A549 (cell line): ENCODE results near the gene SPTSSA. TPM values are rescaled to one million over a fixed set of nuclear protein-coding genes. Genes with fewer than 3 reads are reported as not detected.

Experiments
- ATAC-seq, 2 experiments: fragments of 200-7000 bp in 1 of 2; fragments of >200 bp in 1 of 2; cut with Nextera tagmentation in 1 of 2; cut with Tn5 transposase in 1 of 2; 3 replicates each; pipeline versions ENCODE4 v1.8.0 to v1.9.1; 2018 to 2020; ENCODE audit warnings: mild to moderate bottlenecking in 1 of 2, moderate library complexity in 1 of 2
- CTCF ChIA-PET: fragments of 300-600 bp; sonication (Branson Sonifier 250); formaldehyde crosslinking; extraction: SDS; loops from one replicate; lab custom pipeline; 2021; ENCODE audit warnings: antibody characterized with exemption, inconsistent platforms; lab: Yijun Ruan, JAX
- POLR2A ChIA-PET: fragments of 350-600 bp; formaldehyde crosslinking; extraction: SDS; loops from one replicate; lab custom pipeline; 2021; ENCODE audit warnings: antibody characterized with exemption, inconsistent platforms; lab: Yijun Ruan, JAX
- DNase-seq, 2 experiments: peaks; one replicate each; pipeline versions ENCODE4 v3.0.0 to v3.0.0-alpha.2; 2011 to 2016; ENCODE audit warnings: low read depth in 1 of 2, low spot score in 1 of 2
- FAIRE-seq: peaks from 2 replicates; lab custom pipeline; 2011; peaks lifted over from hg19 to GRCh38; lab: Jason Lieb, UNC
- H3K27ac ChIP-seq, 2 experiments: fragments of >200 bp; sonication (Bioruptor Twin); formaldehyde crosslinking; 3 replicates each; pipeline ENCODE4 v1.5.1; 2016 to 2017
- H3K4me1 ChIP-seq: fragments of >200 bp; sonication (Bioruptor Twin); formaldehyde crosslinking; 3 replicates; pipeline ENCODE4 v1.6.1; 2016
- H3K4me2 ChIP-seq: fragments of >200 bp; sonication (Bioruptor Twin); formaldehyde crosslinking; 3 replicates; pipeline ENCODE4 v1.6.1; 2016
- H3K4me3 ChIP-seq: fragments of >200 bp; sonication (Bioruptor Twin); formaldehyde crosslinking; 3 replicates; pipeline ENCODE4 v1.5.1; 2016
- H3K9me3 ChIP-seq: fragments of >200 bp; sonication (Bioruptor Twin); formaldehyde crosslinking; 3 replicates; pipeline ENCODE4 v1.6.1; 2016
- ATOH8 ChIP-seq: fragments of 250-450 bp; sonication (Bioruptor Pico); IDR thresholded peaks from 2 replicates; pipeline ENCODE4 v1.5.0; 2020; ENCODE audit warnings: low read depth, mild to moderate bottlenecking, moderate library complexity
- BHLHE40 ChIP-seq: IDR thresholded peaks from 2 replicates; pipeline ENCODE4 v1.6.1; 2012; ENCODE audit warnings: low read depth, low read length, inconsistent platforms
- CBX2 ChIP-seq: fragments of 200-600 bp; sonication (generic); IDR thresholded peaks from 2 replicates; pipeline ENCODE4 v1.6.1; 2016; ENCODE audit warnings: low read depth, mild to moderate bottlenecking, borderline replicate concordance
- CBX8 ChIP-seq: fragments of 200-600 bp; sonication (generic); IDR thresholded peaks from 2 replicates; pipeline ENCODE4 v1.6.1; 2016
- CEBPB ChIP-seq, 2 experiments: fragments of >200 bp in 1 of 2; sonication (Bioruptor Twin) in 1 of 2; formaldehyde crosslinking in 1 of 2; IDR thresholded peaks; 2 replicates each; pipeline ENCODE4 v1.6.1; 2012 to 2016
- CHD4 ChIP-seq: fragments of 200-600 bp; sonication (generic); IDR thresholded peaks from 2 replicates; pipeline ENCODE4 v1.6.1; 2016; ENCODE audit warnings: antibody characterized with exemption, mild to moderate bottlenecking, borderline replicate concordance
- CTCF ChIP-seq: fragments of >200 bp; sonication (Bioruptor Twin); formaldehyde crosslinking; IDR thresholded peaks from 3 replicates; pipeline ENCODE4 v1.5.1; 2016
- EHF ChIP-seq: fragments of 250-450 bp; sonication (Bioruptor Pico); IDR thresholded peaks from 2 replicates; pipeline ENCODE4 v1.5.0; 2020; ENCODE audit warnings: mild to moderate bottlenecking
- FOSB ChIP-seq: fragments of 250-450 bp; sonication (Bioruptor Pico); IDR thresholded peaks from 2 replicates; pipeline ENCODE4 v1.5.0; 2020; ENCODE audit warnings: mild to moderate bottlenecking, moderate library complexity
- HOXA7 ChIP-seq: fragments of 250-450 bp; sonication (Bioruptor Pico); IDR thresholded peaks from 2 replicates; pipeline ENCODE4 v1.5.0; 2020; ENCODE audit warnings: mild to moderate bottlenecking, moderate library complexity
- JUN ChIP-seq, 2 experiments: fragments of >200 bp; sonication (Bioruptor Twin); formaldehyde crosslinking; IDR thresholded peaks; 2 replicates in 1 of 2; 3 replicates in 1 of 2; pipeline ENCODE4 v1.6.1; 2016 to 2017
- KDM1A ChIP-seq: fragments of 200-600 bp; sonication (generic); IDR thresholded peaks from 2 replicates; pipeline ENCODE4 v1.6.1; 2016; ENCODE audit warnings: low read depth, mild to moderate bottlenecking
- KDM5A ChIP-seq: fragments of 200-600 bp; sonication (generic); IDR thresholded peaks from 2 replicates; pipeline ENCODE4 v1.6.1; 2016; ENCODE audit warnings: antibody characterized with exemption, mild to moderate bottlenecking
- MYC ChIP-seq: IDR thresholded peaks from 2 replicates; pipeline ENCODE4 v1.6.1; 2012; ENCODE audit warnings: mild to moderate bottlenecking, inconsistent platforms, low read length, improper control_type of control experiment, borderline replicate concordance
- NFE2L2 ChIP-seq: fragments of 150-350 bp; conservative IDR thresholded peaks from 2 replicates; pipeline ENCODE4 v1.6.1; 2014; ENCODE audit warnings: low read length
- NR3C1 ChIP-seq: fragments of >200 bp; sonication (Bioruptor Twin); formaldehyde crosslinking; IDR thresholded peaks from 3 replicates; pipeline ENCODE4 v1.6.1; 2017
- RCOR1 ChIP-seq: fragments of 150-350 bp; IDR thresholded peaks from 2 replicates; pipeline ENCODE4 v1.6.1; 2014; ENCODE audit warnings: antibody characterized with exemption, low read length, low read depth
- RNF2 ChIP-seq: fragments of 200-600 bp; sonication (generic); IDR thresholded peaks from 2 replicates; pipeline ENCODE4 v1.6.1; 2016; ENCODE audit warnings: low read depth, mild to moderate bottlenecking, antibody characterized with exemption, moderate library complexity, borderline replicate concordance
- SMC3 ChIP-seq: fragments of >200 bp; sonication (Bioruptor Twin); formaldehyde crosslinking; IDR thresholded peaks from 3 replicates; pipeline ENCODE4 v1.6.1; 2018; ENCODE audit warnings: inconsistent platforms
- SREBF2 ChIP-seq: fragments of 450-650 bp; IDR thresholded peaks from 2 replicates; pipeline ENCODE4 v1.6.1; 2014; ENCODE audit warnings: mild to moderate bottlenecking, moderate library complexity
- TFCP2L1 ChIP-seq: fragments of 250-450 bp; sonication (Bioruptor Pico); IDR thresholded peaks from 2 replicates; pipeline ENCODE4 v1.5.0; 2021; ENCODE audit warnings: mild to moderate bottlenecking
- TP53 ChIP-seq: fragments of 250-450 bp; sonication (Bioruptor Pico); IDR thresholded peaks from 2 replicates; pipeline ENCODE4 v1.5.0; 2021; ENCODE audit warnings: mild to moderate bottlenecking, moderate library complexity
- ZFP36 ChIP-seq: fragments of 450-650 bp; IDR thresholded peaks from 2 replicates; pipeline ENCODE4 v1.6.1; 2014; ENCODE audit warnings: borderline replicate concordance; ENCODE audit not compliant: partially characterized antibody
- ZNF302 ChIP-seq: fragments of 250-450 bp; sonication (Bioruptor Pico); IDR thresholded peaks from 2 replicates; pipeline ENCODE4 v1.9.0; 2021; ENCODE audit warnings: inconsistent platforms, mild to moderate bottlenecking, moderate library complexity
- WGBS: methylation state at CpG from one replicate; pipeline ENCODE4 v1.1.6; 2017; ENCODE audit errors: missing lambda C conversion rate; 5-methylcytosine and 5-hydroxymethylcytosine counted together
- polyA plus RNA-seq, 4 experiments: library from polyadenylated mRNA; depleted of rRNA in 3 of 4; stranded (reverse); fragments of >200 nt; fragmentation: RNase III in 1 of 4; extraction: RNeasy Plus Mini Kit Qiagen cat#74134 plus additional on column Dnase treatment in 1 of 4; gene quantifications; 2 replicates in 3 of 4; 3 replicates in 1 of 4; pipeline ENCODE4 v1.2.3, GENCODE V29; 2011 to 2017
- TF ChIP-seq, protein P1 (sequence below): fragments of >200 bp; sonication (Bioruptor Twin); formaldehyde crosslinking; IDR thresholded peaks from 3 replicates; pipeline ENCODE4 v1.6.1; 2016
- TF ChIP-seq, protein P2 (sequence below): fragments of 150-350 bp; IDR thresholded peaks from 2 replicates; pipeline ENCODE4 v1.6.1; 2014; ENCODE audit warnings: low read depth, mild to moderate bottlenecking, low read length

Gene SPTSSA
- polyA plus RNA-seq, 2 of the 4 experiments (the other 2 are of a cell fraction): 68.0 to 105 TPM

DNA sequence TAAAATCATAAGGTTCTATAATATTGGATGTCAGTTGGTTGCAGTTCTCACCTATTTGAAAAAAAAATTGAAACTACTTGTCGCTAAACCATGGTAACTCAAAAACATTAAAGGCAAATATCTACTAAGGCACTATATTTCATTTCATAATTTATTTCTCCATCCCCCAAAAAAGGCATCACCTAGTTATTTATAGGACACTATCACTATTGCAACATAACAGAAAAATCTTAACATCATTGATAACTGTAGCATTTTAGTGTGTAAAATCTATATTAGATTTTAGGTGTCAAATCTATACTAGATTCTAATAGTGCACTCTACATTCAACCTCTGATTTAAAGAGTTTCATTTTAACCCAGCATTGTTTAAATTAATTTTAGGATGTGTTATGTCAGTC, 1.7 kb downstream of the SPTSSA start:
- Histone ChIP-seq H3K27ac (peak overlapping the region in 1 of 2 experiments; percentile 88; a peak in 4 of 6 replicates), H3K4me1 (peaks cover 32% of the 10 kb centered on the region), H3K4me2 (peak overlapping the region; percentile 74)
- WGBS: 58% methylated on average over 1 of the region's 1 CpG
- FAIRE-seq (no peak), DNase-seq (no peak), ATAC-seq (no peak)
- POLR2A ChIA-PET: interaction anchor here (1.0 to 3.6 kb wide), 2 partner anchors 36 to 38 kb away, joined by 3 to 26 read pairs; no protein-coding TSS in a partner anchor
- peak in 1 of 2 experiments; percentile 34; a peak in 1 of 4 replicates for TF ChIP-seq CEBPB (IDR thresholded peaks at IDR 0.05)
- TF ChIP-seq FOSB (CRISPR knock-in tag): no peak
- no peak for TF ChIP-seq NFE2L2
- no peak for TF ChIP-seq ATOH8 (CRISPR knock-in tag)
- TF ChIP-seq, all 56 proteins: peak for 1
- Histone ChIP-seq H3K4me3 (peak overlapping the region; percentile 79), H3K9me3 (no peaks in the 10 kb centered on the region)
- CTCF ChIA-PET: interaction anchor here (0.6 kb wide), 1 partner anchor 19 kb away, joined by 3 read pairs; no protein-coding TSS in a partner anchor

GRCh38 chr14:34457186-34457585, 4.9 kb downstream of the SPTSSA start:
- ATAC-seq (no peak), DNase-seq (no peak), FAIRE-seq (no peak)
- Histone ChIP-seq H3K4me1 (peaks cover 46% of the 10 kb centered on the region), H3K27ac (no peak overlapping the region), H3K4me3 (no peak overlapping the region), H3K4me2 (no peak overlapping the region), H3K9me3 (no peaks in the 10 kb centered on the region)
- TF ChIP-seq CBX8 (no peak), RNF2 (no peak)
- CTCF ChIA-PET: interaction anchor here (1.3 kb wide), 1 partner anchor 9 kb away, joined by 4 read pairs; no protein-coding TSS in a partner anchor
- WGBS: 76% methylated on average over 3 of the region's 3 CpGs
- POLR2A ChIA-PET: no interaction called here

GRCh38 chr14:34453226-34453625, 8.8 kb downstream of the SPTSSA start:
- ChIA-PET POLR2A (interaction anchor here (0.6 kb wide), 1 partner anchor 9 kb away, joined by 5 read pairs; the partner anchor contains the start of gene SPTSSA), CTCF (interaction anchor here (2.6 kb wide), 1 partner anchor 46 kb away, joined by 6 read pairs; no protein-coding TSS in a partner anchor)
- Histone ChIP-seq H3K4me3 (no peak overlapping the region), H3K27ac (peak overlapping the region in 1 of 2 experiments; percentile 29; a peak in 3 of 6 replicates), H3K4me2 (peak overlapping the region; percentile 8; the same call in 2 of the 3 replicates), H3K9me3 (no peaks in the 10 kb centered on the region), H3K4me1 (peaks cover 56% of the 10 kb centered on the region)
- no peak for FAIRE-seq
- 53% methylated on average over 2 of the region's 2 CpGs for WGBS
- DNase-seq: no peak
- peak; percentile 40 to 48; a peak in 4 of 6 replicates for ATAC-seq
- TF ChIP-seq KDM1A (no peak), NR3C1 (no peak), MYC (no peak), EHF (CRISPR knock-in tag) (no peak), ZNF302 (CRISPR knock-in tag) (no peak), BHLHE40 (no peak), ZFP36 (no peak), KDM5A (no peak), HOXA7 (CRISPR knock-in tag) (no peak), JUN (IDR thresholded peaks at IDR 0.05) (no peak), CTCF (no peak), CBX2 (no peak), SMC3 (no peak), TP53 (CRISPR knock-in tag) (no peak), TFCP2L1 (CRISPR knock-in tag) (no peak), RCOR1 (no peak), CHD4 (no peak), SREBF2 (no peak)
- TF ChIP-seq, protein P1, sequence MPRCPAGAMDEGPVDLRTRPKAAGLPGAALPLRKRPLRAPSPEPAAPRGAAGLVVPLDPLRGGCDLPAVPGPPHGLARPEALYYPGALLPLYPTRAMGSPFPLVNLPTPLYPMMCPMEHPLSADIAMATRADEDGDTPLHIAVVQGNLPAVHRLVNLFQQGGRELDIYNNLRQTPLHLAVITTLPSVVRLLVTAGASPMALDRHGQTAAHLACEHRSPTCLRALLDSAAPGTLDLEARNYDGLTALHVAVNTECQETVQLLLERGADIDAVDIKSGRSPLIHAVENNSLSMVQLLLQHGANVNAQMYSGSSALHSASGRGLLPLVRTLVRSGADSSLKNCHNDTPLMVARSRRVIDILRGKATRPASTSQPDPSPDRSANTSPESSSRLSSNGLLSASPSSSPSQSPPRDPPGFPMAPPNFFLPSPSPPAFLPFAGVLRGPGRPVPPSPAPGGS: no peak
- TF ChIP-seq, protein P2, sequence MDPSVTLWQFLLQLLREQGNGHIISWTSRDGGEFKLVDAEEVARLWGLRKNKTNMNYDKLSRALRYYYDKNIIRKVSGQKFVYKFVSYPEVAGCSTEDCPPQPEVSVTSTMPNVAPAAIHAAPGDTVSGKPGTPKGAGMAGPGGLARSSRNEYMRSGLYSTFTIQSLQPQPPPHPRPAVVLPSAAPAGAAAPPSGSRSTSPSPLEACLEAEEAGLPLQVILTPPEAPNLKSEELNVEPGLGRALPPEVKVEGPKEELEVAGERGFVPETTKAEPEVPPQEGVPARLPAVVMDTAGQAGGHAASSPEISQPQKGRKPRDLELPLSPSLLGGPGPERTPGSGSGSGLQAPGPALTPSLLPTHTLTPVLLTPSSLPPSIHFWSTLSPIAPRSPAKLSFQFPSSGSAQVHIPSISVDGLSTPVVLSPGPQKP: no peak
- TF ChIP-seq, all 56 proteins: peak for 0
